Muscle of back (tissue), 11 donors: ENCODE data around the gene SAPCD1. TPM values are rescaled to one million over a fixed set of nuclear protein-coding genes. Genes with fewer than 3 reads are reported as not detected.
"Not testable (repeated sequence)": the region's sequence is repeated elsewhere in the genome, so short reads cannot be mapped to it uniquely, and the experiment has no call there.

Source experiments
- DNase-seq, 3 donors: peaks; one replicate each; pipeline versions ENCODE4 v3.0.0 to v3.0.0-alpha.2; 2013
- polyA plus RNA-seq, 10 donors: library from polyadenylated mRNA; unstranded; fragments of 120-200 nt; gene quantifications; one replicate each; pipeline ENCODE4 v1.2.1, GENCODE V29; 2013; ENCODE audit not compliant: insufficient read length in 10 of 10

SAPCD1 gene
- polyA plus RNA-seq, 10 donors, result 2.1 to 10.9 (median 3.0) TPM

DNA sequence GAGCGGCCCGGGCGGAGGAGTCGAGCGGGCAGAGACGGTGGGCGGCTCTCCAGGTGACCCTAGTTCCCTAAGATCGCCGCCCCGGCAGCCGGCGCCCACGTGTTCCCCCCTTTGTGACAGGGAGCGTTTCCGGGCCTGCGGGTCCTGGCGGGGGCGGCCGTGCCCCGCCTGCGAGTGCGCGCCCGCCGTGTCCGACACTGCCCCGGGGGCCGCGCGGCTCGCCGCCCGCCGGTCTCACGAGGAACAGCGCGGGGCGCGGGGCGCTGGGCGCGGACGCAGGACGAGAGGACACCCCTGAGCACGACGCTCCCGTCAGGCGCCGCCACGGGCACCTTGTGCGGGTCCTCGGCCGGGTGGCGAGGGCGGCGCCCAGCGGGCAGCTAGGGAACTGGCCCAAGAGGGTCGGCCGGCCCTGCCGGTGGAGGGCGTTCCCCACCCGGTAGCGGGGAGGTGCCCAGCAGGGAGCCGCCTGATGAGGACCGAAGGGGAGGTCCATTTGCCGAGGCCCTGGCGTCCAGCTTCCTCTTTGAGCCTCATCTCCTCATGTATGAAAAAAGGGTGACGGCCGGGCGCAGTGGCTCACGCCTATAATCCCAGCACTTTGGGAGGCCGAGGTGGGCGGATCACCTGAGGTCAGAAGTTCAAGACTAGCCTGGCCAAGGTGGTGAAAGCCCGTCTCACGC is 33.3 kb downstream of the SAPCD1 start, which contains the start of gene VARS1:
Gene VARS1 (minus strand): TSS at position 137 of the 683 bp plus-strand sequence. CDS start 535 bp downstream, outside the sequence.
- peak; percentile 84 to 94 (median 89) for DNase-seq

GRCh38 chr6:31796993-31797385 is 34.5 kb downstream of the SAPCD1 start:
- DNase-seq, result no peak

GRCh38 chr6:31797588-31797987 is 35.1 kb downstream of the SAPCD1 start:
- no peak for DNase-seq

DNA sequence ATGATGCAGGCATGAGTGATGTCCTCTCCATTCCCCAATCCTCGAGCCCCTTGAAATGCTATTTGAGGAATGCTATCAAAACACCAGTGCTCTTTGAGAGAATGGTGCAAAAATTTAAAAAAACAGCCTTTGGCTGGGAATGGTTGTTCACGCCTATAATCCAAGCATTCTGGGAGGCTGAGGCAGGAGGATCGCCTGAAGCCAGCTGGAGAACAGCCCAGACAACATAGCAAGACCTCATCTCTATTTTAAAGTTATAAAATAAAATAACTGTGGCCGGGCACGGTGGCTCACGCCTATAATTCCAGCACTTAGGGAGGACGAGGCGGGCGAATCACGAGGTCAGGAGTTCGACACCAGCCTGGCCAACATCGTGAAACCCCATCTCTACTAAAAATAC is 37.3 kb downstream of the SAPCD1 start:
- DNase-seq, result peak in 2 of 3 donors; percentile 40 to 41

- not testable (repeated sequence) for DNase-seq
Observed at GRCh38 chr6:31801031-31801927, 38.8 kb downstream of the SAPCD1 start.

DNA sequence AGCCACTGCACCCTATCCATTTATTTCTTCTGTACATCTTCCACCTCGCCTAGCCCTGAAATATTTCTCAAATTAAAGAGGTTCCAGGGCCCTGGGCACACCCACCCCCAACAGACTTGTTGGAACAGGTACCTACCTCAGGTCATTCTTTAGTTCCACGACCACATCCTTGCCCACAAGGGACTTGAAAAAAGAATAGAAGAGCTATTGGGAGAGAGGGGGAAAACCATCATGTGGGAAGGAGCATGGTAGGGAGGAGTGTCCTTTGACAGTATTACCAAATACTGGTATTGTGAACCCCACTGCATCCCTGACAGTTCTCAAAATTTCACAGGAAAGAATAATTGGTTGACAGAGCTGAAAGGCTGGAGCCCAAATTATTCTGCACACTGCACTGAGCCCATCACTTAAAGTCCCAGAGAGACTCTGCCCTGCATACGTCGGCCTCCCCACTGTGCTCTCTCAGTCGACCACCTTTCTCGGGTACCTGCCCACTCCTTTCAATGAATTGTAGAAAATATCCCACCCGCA is 43.5 kb downstream of the SAPCD1 start:
- DNase-seq, result no peak

DNA sequence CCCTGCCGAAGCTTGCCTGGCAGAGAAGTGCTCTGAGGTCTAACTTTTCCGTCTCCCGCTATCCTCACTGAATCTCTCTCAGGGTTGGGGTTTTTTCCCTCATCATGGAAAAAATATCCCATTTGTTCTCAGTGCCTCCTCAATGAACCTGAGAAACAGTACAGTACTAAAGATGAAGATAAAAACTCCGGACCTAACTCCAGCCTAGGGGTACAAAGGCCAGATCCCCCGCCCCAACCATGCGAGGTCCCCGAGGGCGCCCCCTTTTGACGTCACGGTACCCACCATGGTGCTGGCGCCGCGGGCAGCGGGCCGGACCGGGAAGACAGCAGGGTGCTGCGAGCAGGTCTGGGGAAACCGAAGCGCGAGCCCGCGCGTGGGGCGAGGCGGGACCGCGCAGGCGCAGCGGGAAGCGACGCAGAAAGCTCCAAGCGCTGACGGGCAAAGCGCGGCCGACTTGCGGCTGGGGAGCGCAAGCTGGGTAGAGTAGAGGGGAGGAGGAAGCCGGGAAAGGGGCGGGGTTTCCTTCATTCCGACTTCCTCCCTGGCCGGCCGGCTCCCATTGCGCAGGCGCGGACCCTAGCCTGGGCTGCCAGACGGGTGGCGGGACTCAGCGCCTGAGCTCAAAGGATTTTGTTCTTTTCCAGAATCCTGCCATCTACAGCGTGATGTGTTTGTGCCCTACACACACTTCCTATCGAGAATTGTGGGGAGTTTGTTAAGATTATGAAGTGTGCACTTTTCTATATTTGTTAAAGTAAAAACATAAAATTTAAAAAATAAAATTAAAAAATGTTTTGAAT is 44.2 kb downstream of the SAPCD1 start, which contains the start of gene LSM2:
Gene LSM2 (minus strand): TSS at position 497 of the 803 bp plus-strand sequence. CDS start 209 bp downstream, at position 288.
- DNase-seq, result peak; percentile 97 to 99 (median 98)

DNA sequence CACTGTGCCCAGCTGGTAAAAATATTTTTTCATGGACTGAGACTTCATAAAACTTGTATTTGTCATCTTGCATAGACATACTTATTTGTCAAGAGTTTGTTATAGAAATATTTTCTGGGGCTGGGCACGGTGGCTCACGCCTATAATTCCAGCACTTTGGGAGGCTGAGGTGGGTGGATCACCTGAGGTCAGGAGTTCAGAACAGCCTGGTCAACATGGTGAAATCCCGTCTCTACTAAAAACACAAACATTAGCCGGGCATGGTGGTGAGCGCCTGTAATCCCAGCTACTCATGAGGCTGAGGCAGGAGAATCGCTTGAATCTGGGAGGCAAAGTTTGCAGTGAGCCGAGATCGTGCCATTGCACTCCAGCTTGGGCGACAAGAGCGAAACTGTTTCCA is 46.1 kb downstream of the SAPCD1 start:
- not testable (repeated sequence) for DNase-seq

GRCh38 chr6:31811645-31812044 is 49.2 kb downstream of the SAPCD1 start:
- no peak for DNase-seq

DNA sequence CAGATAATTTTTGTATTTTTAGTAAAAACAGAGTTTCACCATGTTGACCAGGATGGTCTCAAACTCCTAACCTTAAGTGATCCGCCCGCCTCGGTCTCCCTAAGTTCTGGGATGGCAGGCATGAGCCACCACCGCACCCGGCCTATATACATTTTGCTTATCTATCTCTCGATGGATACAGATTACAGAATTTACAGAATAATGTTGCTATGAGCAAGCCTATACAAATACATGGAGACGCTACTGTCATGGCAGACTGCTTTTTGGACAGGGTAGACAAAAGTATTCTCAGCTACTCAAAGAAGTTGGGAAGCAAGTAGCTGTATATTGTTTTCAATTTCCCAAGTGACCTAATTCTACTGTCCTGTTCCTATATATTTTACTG is 51.0 kb downstream of the SAPCD1 start:
- DNase-seq, result no peak

Other genes with a start within 250 kb of the SAPCD1 start
- gene MCCD1, start 233.7 kb upstream of the SAPCD1 start, polyA plus RNA-seq, result not detected
- 100 to 1,000 TPM; 292 to 441 (median 367) TPM for gene DDX39B, start 220.7 kb upstream of the SAPCD1 start, polyA plus RNA-seq
- 1 to 10 TPM; 2.5 to 5.9 (median 3.9) TPM for gene ATP6V1G2, start 216.0 kb upstream of the SAPCD1 start, polyA plus RNA-seq
- 10 to 100 TPM; 11.3 to 17.7 (median 14.4) TPM for gene NFKBIL1, start 215.0 kb upstream of the SAPCD1 start, polyA plus RNA-seq
- gene LTA, start 190.4 kb upstream of the SAPCD1 start, polyA plus RNA-seq, result under 1 TPM in 6 of 10 donors, not detected in 4; 0.12 to 0.91 (median 0.21) TPM
- 1 to 10 TPM in 1 of 10 donors, under 1 TPM in 8, not detected in 1; 0.17 to 3.5 (median 0.29) TPM for gene TNF, start 187.1 kb upstream of the SAPCD1 start, polyA plus RNA-seq
- 10 to 100 TPM in 1 of 10 donors, 1 to 10 TPM in 6, under 1 TPM in 3; 0.67 to 32.2 (median 1.5) TPM for gene LTB, start 180.2 kb upstream of the SAPCD1 start, polyA plus RNA-seq
- gene LST1, start 176.4 kb upstream of the SAPCD1 start, polyA plus RNA-seq, result 10 to 100 TPM in 1 of 10 donors, 1 to 10 TPM in 9; 4.1 to 10.9 (median 6.4) TPM
- gene NCR3, start 169.7 kb upstream of the SAPCD1 start, polyA plus RNA-seq, result under 1 TPM in 4 of 10 donors, not detected in 6; 0.20 to 0.59 (median 0.30) TPM
- gene AIF1, start 147.4 kb upstream of the SAPCD1 start, polyA plus RNA-seq, result 10 to 100 TPM; 15.1 to 35.2 (median 23.0) TPM
- 100 to 1,000 TPM; 112 to 149 (median 132) TPM for gene PRRC2A, start 141.9 kb upstream of the SAPCD1 start, polyA plus RNA-seq
- gene BAG6, start 110.0 kb upstream of the SAPCD1 start, polyA plus RNA-seq, result 100 to 1,000 TPM; 177 to 216 (median 198) TPM
- gene APOM, start 106.8 kb upstream of the SAPCD1 start, polyA plus RNA-seq, result 1 to 10 TPM; 2.6 to 5.7 (median 4.2) TPM
- 10 to 100 TPM; 11.4 to 16.0 (median 13.4) TPM for gene C6orf47, start 101.9 kb upstream of the SAPCD1 start, polyA plus RNA-seq
- gene GPANK1, start 97.7 kb upstream of the SAPCD1 start, polyA plus RNA-seq, result 10 to 100 TPM; 10.1 to 16.9 (median 12.2) TPM
- 100 to 1,000 TPM; 118 to 150 (median 138) TPM for gene CSNK2B, start 96.6 kb upstream of the SAPCD1 start, polyA plus RNA-seq
- gene LY6G5B, start 92.7 kb upstream of the SAPCD1 start, polyA plus RNA-seq, result 10 to 100 TPM in 6 of 10 donors, 1 to 10 TPM in 4; 5.6 to 24.0 (median 10.9) TPM
- 1 to 10 TPM in 9 of 10 donors, under 1 TPM in 1; 0.68 to 5.1 (median 2.4) TPM for gene LY6G5C, start 81.6 kb upstream of the SAPCD1 start, polyA plus RNA-seq
- gene ABHD16A, start 59.3 kb upstream of the SAPCD1 start, polyA plus RNA-seq, result 10 to 100 TPM; 36.3 to 50.0 (median 39.2) TPM
- under 1 TPM in 3 of 10 donors, not detected in 7; 0.17 to 0.38 (median 0.20) TPM for gene LY6G6F, start 55.8 kb upstream of the SAPCD1 start, polyA plus RNA-seq
- gene LY6G6D, start 47.3 kb upstream of the SAPCD1 start, polyA plus RNA-seq, result 1 to 10 TPM in 1 of 10 donors, under 1 TPM in 5, not detected in 4; 0.42 to 1.1 (median 0.53) TPM
- 1 to 10 TPM in 1 of 10 donors, under 1 TPM in 8, not detected in 1; 0.19 to 1.0 (median 0.38) TPM for gene LY6G6C, start 40.9 kb upstream of the SAPCD1 start, polyA plus RNA-seq
- gene MPIG6B, start 39.3 kb upstream of the SAPCD1 start, polyA plus RNA-seq, result 1 to 10 TPM in 3 of 10 donors, under 1 TPM in 7; 0.52 to 1.8 (median 0.82) TPM
- gene DDAH2, start 33.4 kb upstream of the SAPCD1 start, polyA plus RNA-seq, result 100 to 1,000 TPM in 8 of 10 donors, 10 to 100 TPM in 2; 87.3 to 135 (median 109) TPM
- 100 to 1,000 TPM; 114 to 181 (median 138) TPM for gene CLIC1, start 26.1 kb upstream of the SAPCD1 start, polyA plus RNA-seq
- gene MSH5, start 22.7 kb upstream of the SAPCD1 start, polyA plus RNA-seq, result 10 to 100 TPM in 6 of 10 donors, 1 to 10 TPM in 4; 5.9 to 29.4 (median 13.5) TPM
- gene VWA7, start 14.7 kb downstream of the SAPCD1 start, polyA plus RNA-seq, result 1 to 10 TPM in 9 of 10 donors, under 1 TPM in 1; 0.88 to 3.3 (median 2.3) TPM
- gene VARS1, start 33.1 kb downstream of the SAPCD1 start, polyA plus RNA-seq, result 10 to 100 TPM; 42.0 to 63.0 (median 46.2) TPM
- gene LSM2, start 44.3 kb downstream of the SAPCD1 start, polyA plus RNA-seq, result 10 to 100 TPM; 46.2 to 63.6 (median 58.9) TPM
- 1 to 10 TPM; 3.3 to 4.3 (median 3.9) TPM for gene HSPA1L, start 52.6 kb downstream of the SAPCD1 start, polyA plus RNA-seq
- gene HSPA1A, start 52.9 kb downstream of the SAPCD1 start, polyA plus RNA-seq, result 100 to 1,000 TPM in 1 of 10 donors, 10 to 100 TPM in 9; 47.4 to 176 (median 71.8) TPM
- 100 to 1,000 TPM in 1 of 10 donors, 10 to 100 TPM in 9; 34.3 to 226 (median 55.8) TPM for gene HSPA1B, start 65.1 kb downstream of the SAPCD1 start, polyA plus RNA-seq
- gene NEU1, start 100.2 kb downstream of the SAPCD1 start, polyA plus RNA-seq, result 10 to 100 TPM; 15.3 to 19.4 (median 17.2) TPM
- under 1 TPM in 8 of 10 donors, not detected in 2; 0.08 to 0.50 (median 0.29) TPM for gene SLC44A4, start 116.3 kb downstream of the SAPCD1 start, polyA plus RNA-seq
- 10 to 100 TPM; 23.3 to 40.1 (median 29.4) TPM for gene EHMT2, start 135.0 kb downstream of the SAPCD1 start, polyA plus RNA-seq
- gene ZBTB12, start 139.4 kb downstream of the SAPCD1 start, polyA plus RNA-seq, result 10 to 100 TPM in 4 of 10 donors, 1 to 10 TPM in 6; 7.9 to 16.2 (median 9.6) TPM
- gene C2, start 165.1 kb downstream of the SAPCD1 start, polyA plus RNA-seq, result 1 to 10 TPM; 3.5 to 9.1 (median 5.7) TPM
- 1 to 10 TPM; 1.0 to 2.6 (median 1.6) TPM for gene CFB, start 183.4 kb downstream of the SAPCD1 start, polyA plus RNA-seq
- 10 to 100 TPM; 49.5 to 68.7 (median 64.3) TPM for gene NELFE, start 196.3 kb downstream of the SAPCD1 start, polyA plus RNA-seq
- 10 to 100 TPM; 17.9 to 35.1 (median 25.0) TPM for gene SKIC2, start 196.5 kb downstream of the SAPCD1 start, polyA plus RNA-seq
- gene DXO, start 209.5 kb downstream of the SAPCD1 start, polyA plus RNA-seq, result 10 to 100 TPM; 11.4 to 21.4 (median 15.4) TPM
- gene C4A, start 219.4 kb downstream of the SAPCD1 start, polyA plus RNA-seq, result 10 to 100 TPM in 5 of 10 donors, 1 to 10 TPM in 5; 6.2 to 21.3 (median 10.3) TPM